A549 (cell line): ENCODE measurements around the gene LRRN4CL. TPM values are rescaled to one million over a fixed set of nuclear protein-coding genes. Genes with fewer than 3 reads are reported as not detected.

Source experiments
- ATAC-seq, 2 experiments: fragments of 200-7000 bp in 1 of 2; fragments of >200 bp in 1 of 2; cut with Nextera tagmentation in 1 of 2; cut with Tn5 transposase in 1 of 2; 3 replicates each; pipeline versions ENCODE4 v1.8.0 to v1.9.1; 2018 to 2020; ENCODE audit warnings: mild to moderate bottlenecking in 1 of 2, moderate library complexity in 1 of 2
- CTCF ChIA-PET: fragments of 300-600 bp; sonication (Branson Sonifier 250); formaldehyde crosslinking; extraction: SDS; loops from one replicate; lab custom pipeline; 2021; ENCODE audit warnings: antibody characterized with exemption, inconsistent platforms; lab: Yijun Ruan, JAX
- POLR2A ChIA-PET: fragments of 350-600 bp; formaldehyde crosslinking; extraction: SDS; loops from one replicate; lab custom pipeline; 2021; ENCODE audit warnings: antibody characterized with exemption, inconsistent platforms; lab: Yijun Ruan, JAX
- DNase-seq, 2 experiments: peaks; one replicate each; pipeline versions ENCODE4 v3.0.0 to v3.0.0-alpha.2; 2011 to 2016; ENCODE audit warnings: low read depth in 1 of 2, low spot score in 1 of 2
- FAIRE-seq: peaks from 2 replicates; lab custom pipeline; 2011; peaks lifted over from hg19 to GRCh38; lab: Jason Lieb, UNC
- H3K27ac ChIP-seq, 2 experiments: fragments of >200 bp; sonication (Bioruptor Twin); formaldehyde crosslinking; 3 replicates each; pipeline ENCODE4 v1.5.1; 2016 to 2017
- H3K4me1 ChIP-seq: fragments of >200 bp; sonication (Bioruptor Twin); formaldehyde crosslinking; 3 replicates; pipeline ENCODE4 v1.6.1; 2016
- H3K4me2 ChIP-seq: fragments of >200 bp; sonication (Bioruptor Twin); formaldehyde crosslinking; 3 replicates; pipeline ENCODE4 v1.6.1; 2016
- H3K4me3 ChIP-seq: fragments of >200 bp; sonication (Bioruptor Twin); formaldehyde crosslinking; 3 replicates; pipeline ENCODE4 v1.5.1; 2016
- H3K9me3 ChIP-seq: fragments of >200 bp; sonication (Bioruptor Twin); formaldehyde crosslinking; 3 replicates; pipeline ENCODE4 v1.6.1; 2016
- ATOH8 ChIP-seq: fragments of 250-450 bp; sonication (Bioruptor Pico); IDR thresholded peaks from 2 replicates; pipeline ENCODE4 v1.5.0; 2020; ENCODE audit warnings: low read depth, mild to moderate bottlenecking, moderate library complexity
- CBX2 ChIP-seq: fragments of 200-600 bp; sonication (generic); IDR thresholded peaks from 2 replicates; pipeline ENCODE4 v1.6.1; 2016; ENCODE audit warnings: low read depth, mild to moderate bottlenecking, borderline replicate concordance
- CBX8 ChIP-seq: fragments of 200-600 bp; sonication (generic); IDR thresholded peaks from 2 replicates; pipeline ENCODE4 v1.6.1; 2016
- CEBPB ChIP-seq, 2 experiments: fragments of >200 bp in 1 of 2; sonication (Bioruptor Twin) in 1 of 2; formaldehyde crosslinking in 1 of 2; IDR thresholded peaks; 2 replicates each; pipeline ENCODE4 v1.6.1; 2012 to 2016
- CHD2 ChIP-seq: fragments of 150-350 bp; IDR thresholded peaks from 2 replicates; pipeline ENCODE4 v1.6.1; 2014; ENCODE audit warnings: low read length; ENCODE audit not compliant: partially characterized antibody
- CHD4 ChIP-seq: fragments of 200-600 bp; sonication (generic); IDR thresholded peaks from 2 replicates; pipeline ENCODE4 v1.6.1; 2016; ENCODE audit warnings: antibody characterized with exemption, mild to moderate bottlenecking, borderline replicate concordance
- CTCF ChIP-seq: fragments of >200 bp; sonication (Bioruptor Twin); formaldehyde crosslinking; IDR thresholded peaks from 3 replicates; pipeline ENCODE4 v1.5.1; 2016
- EHF ChIP-seq: fragments of 250-450 bp; sonication (Bioruptor Pico); IDR thresholded peaks from 2 replicates; pipeline ENCODE4 v1.5.0; 2020; ENCODE audit warnings: mild to moderate bottlenecking
- EP300 ChIP-seq, 2 experiments: fragments of >200 bp; sonication (Bioruptor Twin); formaldehyde crosslinking; IDR thresholded peaks; 2 replicates in 1 of 2; 3 replicates in 1 of 2; pipeline ENCODE4 v1.6.1; 2016 to 2017
- ESRRA ChIP-seq: fragments of 150-350 bp; IDR thresholded peaks from 2 replicates; pipeline ENCODE4 v1.6.1; 2014; ENCODE audit warnings: mild to moderate bottlenecking, low read length, borderline replicate concordance
- FOSB ChIP-seq: fragments of 250-450 bp; sonication (Bioruptor Pico); IDR thresholded peaks from 2 replicates; pipeline ENCODE4 v1.5.0; 2020; ENCODE audit warnings: mild to moderate bottlenecking, moderate library complexity
- FOXS1 ChIP-seq: fragments of 250-450 bp; sonication (Bioruptor Pico); IDR thresholded peaks from 2 replicates; pipeline ENCODE4 v1.5.0; 2020; ENCODE audit warnings: mild to moderate bottlenecking, moderate library complexity
- HDAC2 ChIP-seq: fragments of 200-600 bp; sonication (generic); IDR thresholded peaks from 2 replicates; pipeline ENCODE4 v1.6.1; 2016
- HES2 ChIP-seq: fragments of >200 bp; sonication (Bioruptor Twin); formaldehyde crosslinking; IDR thresholded peaks from 2 replicates; pipeline ENCODE4 v1.6.1; 2016
- HEYL ChIP-seq: fragments of 250-450 bp; sonication (Bioruptor Pico); IDR thresholded peaks from 2 replicates; pipeline ENCODE4 v1.8.0; 2021; ENCODE audit warnings: mild to moderate bottlenecking, moderate library complexity
- HMGXB4 ChIP-seq: fragments of 250-450 bp; sonication (Bioruptor Pico); IDR thresholded peaks from 2 replicates; pipeline ENCODE4 v1.5.0; 2021; ENCODE audit warnings: mild to moderate bottlenecking, moderate library complexity, borderline replicate concordance
- HOXA7 ChIP-seq: fragments of 250-450 bp; sonication (Bioruptor Pico); IDR thresholded peaks from 2 replicates; pipeline ENCODE4 v1.5.0; 2020; ENCODE audit warnings: mild to moderate bottlenecking, moderate library complexity
- HOXB13 ChIP-seq: fragments of 250-450 bp; sonication (Bioruptor Pico); IDR thresholded peaks from 2 replicates; pipeline ENCODE4 v1.5.0; 2020; ENCODE audit warnings: low read depth, mild to moderate bottlenecking, moderate library complexity
- HOXB5 ChIP-seq: fragments of 250-450 bp; sonication (Bioruptor Pico); IDR thresholded peaks from 2 replicates; pipeline ENCODE4 v1.5.0; 2020; ENCODE audit warnings: mild to moderate bottlenecking, moderate library complexity
- JUN ChIP-seq, 2 experiments: fragments of >200 bp; sonication (Bioruptor Twin); formaldehyde crosslinking; IDR thresholded peaks; 2 replicates in 1 of 2; 3 replicates in 1 of 2; pipeline ENCODE4 v1.6.1; 2016 to 2017
- JUNB ChIP-seq: fragments of >200 bp; sonication (Bioruptor Twin); formaldehyde crosslinking; IDR thresholded peaks from 2 replicates; pipeline ENCODE4 v1.6.1; 2016
- KDM1A ChIP-seq: fragments of 200-600 bp; sonication (generic); IDR thresholded peaks from 2 replicates; pipeline ENCODE4 v1.6.1; 2016; ENCODE audit warnings: low read depth, mild to moderate bottlenecking
- KDM5A ChIP-seq: fragments of 200-600 bp; sonication (generic); IDR thresholded peaks from 2 replicates; pipeline ENCODE4 v1.6.1; 2016; ENCODE audit warnings: antibody characterized with exemption, mild to moderate bottlenecking
- MAFK ChIP-seq: fragments of 450-650 bp; IDR thresholded peaks from 2 replicates; pipeline ENCODE4 v1.6.1; 2014; ENCODE audit not compliant: partially characterized antibody
- MAX ChIP-seq: IDR thresholded peaks from 2 replicates; pipeline ENCODE4 v1.6.1; 2012
- NFE2L2 ChIP-seq: fragments of 150-350 bp; conservative IDR thresholded peaks from 2 replicates; pipeline ENCODE4 v1.6.1; 2014; ENCODE audit warnings: low read length
- NPAS2 ChIP-seq: fragments of 250-450 bp; sonication (Bioruptor Pico); IDR thresholded peaks from 2 replicates; pipeline ENCODE4 v1.8.0; 2022; ENCODE audit warnings: mild to moderate bottlenecking, moderate library complexity, borderline replicate concordance
- NR3C1 ChIP-seq: fragments of >200 bp; sonication (Bioruptor Twin); formaldehyde crosslinking; IDR thresholded peaks from 3 replicates; pipeline ENCODE4 v1.6.1; 2017
- PBX3 ChIP-seq: IDR thresholded peaks from 2 replicates; pipeline ENCODE4 v1.6.1; 2012
- PHF8 ChIP-seq: fragments of 200-600 bp; sonication (generic); IDR thresholded peaks from 2 replicates; pipeline ENCODE4 v1.6.1; 2016; ENCODE audit warnings: low read depth, mild to moderate bottlenecking, antibody characterized with exemption, moderate library complexity, borderline replicate concordance
- RAD21 ChIP-seq, 2 experiments: fragments of >200 bp in 1 of 2; sonication (Bioruptor Twin) in 1 of 2; formaldehyde crosslinking in 1 of 2; IDR thresholded peaks in 1 of 2; conservative IDR thresholded peaks in 1 of 2; 2 replicates in 1 of 2; 3 replicates in 1 of 2; pipeline ENCODE4 v1.6.1; 2012 to 2018; ENCODE audit warnings: inconsistent platforms in 1 of 2
- RARB ChIP-seq: fragments of 250-450 bp; sonication (Bioruptor Pico); IDR thresholded peaks from 2 replicates; pipeline ENCODE4 v1.8.0; 2021; ENCODE audit warnings: mild to moderate bottlenecking, moderate library complexity
- SMC3 ChIP-seq: fragments of >200 bp; sonication (Bioruptor Twin); formaldehyde crosslinking; IDR thresholded peaks from 3 replicates; pipeline ENCODE4 v1.6.1; 2018; ENCODE audit warnings: inconsistent platforms
- USF2 ChIP-seq: fragments of 450-650 bp; IDR thresholded peaks from 2 replicates; pipeline ENCODE4 v1.6.1; 2014; ENCODE audit warnings: antibody characterized with exemption
- ZSCAN20 ChIP-seq: fragments of 250-450 bp; sonication (Bioruptor Pico); IDR thresholded peaks from 2 replicates; pipeline ENCODE4 v1.8.0; 2022; ENCODE audit warnings: mild to moderate bottlenecking, moderate library complexity
- WGBS: methylation state at CpG from one replicate; pipeline ENCODE4 v1.1.6; 2017; ENCODE audit errors: missing lambda C conversion rate; 5-methylcytosine and 5-hydroxymethylcytosine counted together
- polyA plus RNA-seq, 4 experiments: library from polyadenylated mRNA; depleted of rRNA in 3 of 4; stranded (reverse); fragments of >200 nt; fragmentation: RNase III in 1 of 4; extraction: RNeasy Plus Mini Kit Qiagen cat#74134 plus additional on column Dnase treatment in 1 of 4; gene quantifications; 2 replicates in 3 of 4; 3 replicates in 1 of 4; pipeline ENCODE4 v1.2.3, GENCODE V29; 2011 to 2017

The LRRN4CL gene
- polyA plus RNA-seq, 2 of the 4 experiments (the other 2 are of a cell fraction) = 0.03 to 0.04 TPM

GRCh38 chr11:62665075-62665598 is 24.2 kb downstream of the LRRN4CL start, which contains the start of the genes C11orf98 and CSKMT:
C11orf98 (minus strand) TSS chr11:62665210; CDS start chr11:62665169, 41 bp downstream.
CSKMT (plus strand) TSS chr11:62665312; CDS start chr11:62665880, 568 bp downstream.
- CTCF ChIA-PET = interaction anchor here (0.6 to 1.6 kb wide), 12 partner anchors 7 to 272 kb away, joined by 3 to 6 read pairs (median 3); partner anchors contain the start of genes B3GAT3, LBHD1 and ROM1
- DNase-seq = peak; percentile 93 to 97
- Histone ChIP-seq H3K4me2 (peak within 1 kb of the TSS; percentile 78), H3K4me1 (peaks cover 30% of the 10 kb centered on the region), H3K4me3 (peak within 1 kb of the TSS; percentile 79), H3K27ac (peak within 1 kb of the TSS; percentile 93 to 96), H3K9me3 (no peaks in the 10 kb centered on the region)
- WGBS = 3% methylated on average over 43 of the region's 47 CpGs
- POLR2A ChIA-PET = interaction anchor here (0.6 to 5.5 kb wide), 40 partner anchors 9 to 850 kb away, joined by 3 to 91 read pairs (median 6); partner anchors contain the start of genes B3GAT3, EEF1G, EML3 and GANAB
- peak; percentile 89 to 92 for ATAC-seq
- FAIRE-seq = no peak
- TF ChIP-seq RARB (CRISPR knock-in tag) = peak; percentile 90
- TF ChIP-seq NPAS2 (CRISPR knock-in tag) = no peak
- peak; percentile 99 to 100 for TF ChIP-seq JUN (IDR thresholded peaks at IDR 0.05)
- TF ChIP-seq HES2 = no peak
- no peak for TF ChIP-seq CTCF
- TF ChIP-seq ESRRA = no peak
- no peak for TF ChIP-seq CBX2
- TF ChIP-seq EP300 (IDR thresholded peaks at IDR 0.05) = no peak
- TF ChIP-seq NR3C1 = no peak
- no peak for TF ChIP-seq CHD4
- no peak for TF ChIP-seq SMC3
- TF ChIP-seq PHF8 = peak; percentile 78; the same call in 1 of the 2 replicates
- TF ChIP-seq FOSB (CRISPR knock-in tag) = peak; percentile 97
- no peak for TF ChIP-seq JUNB
- TF ChIP-seq HOXB5 (CRISPR knock-in tag) = peak; percentile 48; the same call in 1 of the 2 replicates
- TF ChIP-seq HDAC2 = no peak
- no peak; the same call in 1 of the 2 replicates for TF ChIP-seq FOXS1
- no peak for TF ChIP-seq EHF (CRISPR knock-in tag)
- peak; percentile 98 for TF ChIP-seq HOXA7
- peak; percentile 56; the same call in 1 of the 2 replicates for TF ChIP-seq MAX
- no peak for TF ChIP-seq KDM1A
- no peak for TF ChIP-seq HEYL (CRISPR knock-in tag)
- peak; percentile 46 for TF ChIP-seq CHD2
- TF ChIP-seq CBX8 = no peak
- TF ChIP-seq PBX3 = peak; percentile 85
- TF ChIP-seq MAFK = no peak
- no peak for TF ChIP-seq ZSCAN20
- no peak for TF ChIP-seq USF2
- peak; percentile 81; the same call in 1 of the 2 replicates for TF ChIP-seq HMGXB4 (CRISPR knock-in tag)
- TF ChIP-seq HOXB13 (CRISPR knock-in tag) = no peak
- no peak for TF ChIP-seq ATOH8 (CRISPR knock-in tag)
- no peak for TF ChIP-seq RAD21 (conservative IDR thresholded peaks at IDR 0.05 in 1 of 2, IDR thresholded peaks at IDR 0.05 in 1 of 2)
- TF ChIP-seq NFE2L2 = no peak
- TF ChIP-seq KDM5A = no peak
- TF ChIP-seq CEBPB (IDR thresholded peaks at IDR 0.05) = no peak
